ENCODE data around the gene FBXO40.

FBXO40 gene

GRCh38 chr3:121627622-121628021 lies 34.4 kb downstream of the FBXO40 start:
- H3K4me2 ChIP-seq (ENCODE audit: insufficient read depth, low read length), result no peak overlapping the region
- no peak overlapping the region for H3K4me3 ChIP-seq (ENCODE audit: low read depth in 1 of 2, low read length in 2 of 2)
- no peaks in the 10 kb centered on the region for H3K27me3 ChIP-seq (ENCODE audit: insufficient read depth, low read length, poor library complexity)
- H2AFZ ChIP-seq (ENCODE audit: low read depth, low read length), result no peak overlapping the region
- no peaks in the 10 kb centered on the region for H3K79me2 ChIP-seq (ENCODE audit: insufficient read depth, low read length)
- DNase-seq (no peak), ATAC-seq (ENCODE audit: insufficient read depth, low read depth) (no peak)
- no peaks in the 10 kb centered on the region for H4K20me1 ChIP-seq (ENCODE audit: insufficient read depth, low read length)
- no peaks in the 10 kb centered on the region for H3K9me3 ChIP-seq (ENCODE audit: insufficient read depth, low read length, severe bottlenecking)
- H3K9ac ChIP-seq (ENCODE audit: low read depth, low read length), result no peak overlapping the region
- H3K36me3 ChIP-seq (ENCODE audit: insufficient read depth, low read length), result peaks cover 20% of the 10 kb centered on the region
- H3K27ac ChIP-seq (ENCODE audit: low read length), result no peak overlapping the region
- TF ChIP-seq CTCF (IDR thresholded peaks at IDR 0.05; ENCODE audit: borderline replicate concordance, extremely low read depth, low read length, poor library complexity, severe bottlenecking) (no peak), EZH2 (IDR thresholded peaks at IDR 0.05; ENCODE audit: borderline replicate concordance, low read depth, low read length, severe bottlenecking) (no peak)
- H3K4me1 ChIP-seq (ENCODE audit: insufficient read depth, low read length), result no peaks in the 10 kb centered on the region

- no peaks in the 10 kb centered on the region for H4K20me1 ChIP-seq (ENCODE audit: insufficient read depth, low read length)
- no peaks in the 10 kb centered on the region for H3K9me3 ChIP-seq (ENCODE audit: insufficient read depth, low read length, severe bottlenecking)
- H3K9ac ChIP-seq (ENCODE audit: low read depth, low read length), result no peak overlapping the region
- no peak overlapping the region for H3K4me2 ChIP-seq (ENCODE audit: insufficient read depth, low read length)
- peaks cover 35% of the 10 kb centered on the region for H3K36me3 ChIP-seq (ENCODE audit: insufficient read depth, low read length)
- H3K4me3 ChIP-seq (ENCODE audit: low read depth in 1 of 2, low read length in 2 of 2), result no peak overlapping the region
- no peak overlapping the region for H3K27ac ChIP-seq (ENCODE audit: low read length)
- H2AFZ ChIP-seq (ENCODE audit: low read depth, low read length), result no peak overlapping the region
- H3K4me1 ChIP-seq (ENCODE audit: insufficient read depth, low read length), result no peaks in the 10 kb centered on the region
- no peak for ATAC-seq (ENCODE audit: insufficient read depth, low read depth)
- no peaks in the 10 kb centered on the region for H3K79me2 ChIP-seq (ENCODE audit: insufficient read depth, low read length)
- no peaks in the 10 kb centered on the region for H3K27me3 ChIP-seq (ENCODE audit: insufficient read depth, low read length, poor library complexity)
- DNase-seq, result no peak
- TF ChIP-seq CTCF (IDR thresholded peaks at IDR 0.05; ENCODE audit: borderline replicate concordance, extremely low read depth, low read length, poor library complexity, severe bottlenecking) (no peak), EZH2 (IDR thresholded peaks at IDR 0.05; ENCODE audit: borderline replicate concordance, low read depth, low read length, severe bottlenecking) (no peak)
These were observed 36.4 kb downstream of the FBXO40 start for GRCh38 chr3:121629601-121630000.

DNA sequence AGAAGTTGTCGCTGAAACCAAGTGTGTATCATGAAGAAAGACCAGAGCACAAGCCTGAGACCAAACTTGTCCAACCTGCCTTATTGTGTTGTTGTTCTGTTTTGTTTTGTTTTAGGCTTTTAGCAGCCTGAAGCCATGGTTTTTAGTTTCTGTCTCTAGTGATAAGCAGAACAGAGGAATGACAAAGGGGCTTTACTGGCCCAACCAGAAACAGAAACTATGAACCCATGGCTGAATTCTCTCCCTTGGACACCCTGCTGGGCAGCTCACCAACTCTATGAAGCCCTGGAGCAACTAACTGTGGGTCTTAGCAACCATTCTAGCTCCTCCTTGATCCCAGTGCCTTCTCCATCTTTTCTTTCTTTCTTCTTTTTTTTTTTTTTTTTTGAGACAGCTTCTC lies 37.2 kb downstream of the FBXO40 start:
- ATAC-seq (ENCODE audit: insufficient read depth, low read depth) (no peak), DNase-seq (no peak)
- Histone ChIP-seq H3K4me1 (ENCODE audit: insufficient read depth, low read length) (no peaks in the 10 kb centered on the region), H4K20me1 (ENCODE audit: insufficient read depth, low read length) (no peaks in the 10 kb centered on the region), H3K79me2 (ENCODE audit: insufficient read depth, low read length) (no peaks in the 10 kb centered on the region), H3K4me3 (ENCODE audit: low read depth in 1 of 2, low read length in 2 of 2) (no peak overlapping the region), H3K9me3 (ENCODE audit: insufficient read depth, low read length, severe bottlenecking) (no peaks in the 10 kb centered on the region), H3K27ac (ENCODE audit: low read length) (no peak overlapping the region), H3K4me2 (ENCODE audit: insufficient read depth, low read length) (no peak overlapping the region), H3K9ac (ENCODE audit: low read depth, low read length) (no peak overlapping the region), H3K27me3 (ENCODE audit: insufficient read depth, low read length, poor library complexity) (no peaks in the 10 kb centered on the region), H2AFZ (ENCODE audit: low read depth, low read length) (no peak overlapping the region), H3K36me3 (ENCODE audit: insufficient read depth, low read length) (peaks cover 41% of the 10 kb centered on the region)
- no peak for TF ChIP-seq EZH2 (IDR thresholded peaks at IDR 0.05; ENCODE audit: borderline replicate concordance, low read depth, low read length, severe bottlenecking)
- TF ChIP-seq CTCF (IDR thresholded peaks at IDR 0.05; ENCODE audit: borderline replicate concordance, extremely low read depth, low read length, poor library complexity, severe bottlenecking), result no peak

DNA sequence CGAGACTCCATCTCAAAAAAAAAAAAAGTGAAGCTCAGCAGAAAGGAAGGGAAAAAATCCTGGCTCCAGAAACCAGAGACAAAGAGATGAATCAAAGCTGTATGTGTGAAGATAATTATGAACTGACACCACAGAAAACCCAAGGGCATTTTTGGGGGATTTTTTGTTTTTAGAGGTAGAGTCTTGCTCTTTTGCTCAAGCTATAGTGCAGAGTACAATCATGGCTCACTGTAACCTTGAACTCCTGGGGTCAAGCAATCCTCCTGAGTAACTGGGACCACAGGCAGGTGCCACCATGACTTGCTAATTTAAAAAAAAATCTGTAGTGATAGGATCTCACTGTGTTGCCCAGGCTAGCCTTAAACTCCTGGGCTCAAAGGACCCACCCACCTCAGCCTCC lies 44.7 kb downstream of the FBXO40 start:
- ATAC-seq (ENCODE audit: insufficient read depth, low read depth) (no peak), DNase-seq (no peak)
- no peak overlapping the region for H3K4me2 ChIP-seq (ENCODE audit: insufficient read depth, low read length)
- no peak overlapping the region for H3K4me3 ChIP-seq (ENCODE audit: low read depth in 1 of 2, low read length in 2 of 2)
- no peaks in the 10 kb centered on the region for H4K20me1 ChIP-seq (ENCODE audit: insufficient read depth, low read length)
- H3K36me3 ChIP-seq (ENCODE audit: insufficient read depth, low read length), result peaks cover 76% of the 10 kb centered on the region
- H3K4me1 ChIP-seq (ENCODE audit: insufficient read depth, low read length), result no peaks in the 10 kb centered on the region
- no peaks in the 10 kb centered on the region for H3K9me3 ChIP-seq (ENCODE audit: insufficient read depth, low read length, severe bottlenecking)
- no peak overlapping the region for H2AFZ ChIP-seq (ENCODE audit: low read depth, low read length)
- no peak overlapping the region for H3K9ac ChIP-seq (ENCODE audit: low read depth, low read length)
- H3K27me3 ChIP-seq (ENCODE audit: insufficient read depth, low read length, poor library complexity), result no peaks in the 10 kb centered on the region
- no peak overlapping the region for H3K27ac ChIP-seq (ENCODE audit: low read length)
- TF ChIP-seq CTCF (IDR thresholded peaks at IDR 0.05; ENCODE audit: borderline replicate concordance, extremely low read depth, low read length, poor library complexity, severe bottlenecking) (no peak), EZH2 (IDR thresholded peaks at IDR 0.05; ENCODE audit: borderline replicate concordance, low read depth, low read length, severe bottlenecking) (no peak)
- H3K79me2 ChIP-seq (ENCODE audit: insufficient read depth, low read length), result no peaks in the 10 kb centered on the region

All from DND-41 (cell line).